Sigmoid colon (tissue), 7 donors: ENCODE measurements around the gene PHF13. TPM values are rescaled to one million over a fixed set of nuclear protein-coding genes. Genes with fewer than 3 reads are reported as not detected.

ENCODE experiments used
- DNase-seq: peaks from one replicate; pipeline ENCODE4 v3.0.0-alpha.2; 2019
- H3K27ac ChIP-seq, 4 donors: fragments of 200-600 bp; sonication (generic); one replicate each; pipeline ENCODE4 v1.5.1; 2016 to 2019; ENCODE audit warnings: mild to moderate bottlenecking in 1 of 4
- H3K27me3 ChIP-seq, 3 donors: fragments of 200-600 bp; sonication (generic); one replicate each; pipeline ENCODE4 v1.5.1; 2019; ENCODE audit warnings: mild to moderate bottlenecking in 1 of 3
- H3K36me3 ChIP-seq, 4 donors: fragments of 200-600 bp; sonication (generic); one replicate each; pipeline ENCODE4 v1.5.1; 2016 to 2019
- H3K4me1 ChIP-seq, 4 donors: fragments of 200-600 bp; sonication (generic); one replicate each; pipeline ENCODE4 v1.5.1; 2017 to 2019
- H3K4me3 ChIP-seq, 4 donors: fragments of 200-600 bp; sonication (generic); one replicate each; pipeline ENCODE4 v1.5.1; 2017 to 2019; ENCODE audit warnings: mild to moderate bottlenecking in 2 of 4, moderate library complexity in 1 of 4
- H3K9me3 ChIP-seq, 4 donors: fragments of 200-600 bp in 3 of 4; sonication (generic) in 3 of 4; one replicate each; pipeline versions ENCODE4 v1.5.1 to v1.6.1; 2013 to 2019
- EP300 ChIP-seq, 4 donors: sonication (generic); formaldehyde crosslinking; IDR thresholded peaks; one replicate each; pipeline ENCODE4 v1.6.1; 2017; ENCODE audit warnings: antibody characterized with exemption in 4 of 4
- POLR2A ChIP-seq, 2 donors: fragments of 450-650 bp; IDR thresholded peaks; one replicate each; pipeline ENCODE4 v1.6.1; 2016; ENCODE audit warnings: antibody characterized with exemption in 2 of 2, mild to moderate bottlenecking in 2 of 2, moderate library complexity in 2 of 2
- POLR2AphosphoS5 ChIP-seq, 4 donors: sonication (generic); formaldehyde crosslinking; IDR thresholded peaks; one replicate each; pipeline ENCODE4 v1.6.1; 2017; ENCODE audit warnings: antibody characterized with exemption in 4 of 4
- WGBS, 2 donors: extraction: QIAGEN DNeasy Blood & Tissue Kit; methylation state at CpG; one replicate each; pipeline ENCODE4 v1.1.7; 2013; 5-methylcytosine and 5-hydroxymethylcytosine counted together
- intact Hi-C: fragments of 100-400 bp; cut with DNase I; formaldehyde crosslinking; loops from one replicate; pipeline ENCODE4 v1.15.1; 2023
- polyA plus RNA-seq, 3 donors: library from polyadenylated mRNA; stranded (reverse); fragments of 200-250 nt; gene quantifications; one replicate each; pipeline ENCODE4 v1.2.3, GENCODE V29; 2013
- total RNA-seq, 4 donors: library from RNA; depleted of rRNA; stranded (reverse); fragments of >200 nt; gene quantifications; one replicate each; pipeline ENCODE4 v1.1.0, GENCODE V29; 2016
- TF ChIP-seq, protein P1 (sequence below), 4 experiments: fragments of 450-650 bp in 3 of 4; fragments of 200-600 bp in 1 of 4; IDR thresholded peaks; one replicate each; pipeline ENCODE4 v1.5.1; 2016 to 2019; ENCODE audit warnings: antibody characterized with exemption in 4 of 4, mild to moderate bottlenecking in 3 of 4, moderate library complexity in 2 of 4
- donor health status: healthy with polysubstance abuse.
- donor health status: Bipolar disorder and iron deficiency.
- donor health status: healthy.

The PHF13 gene
- total and polyA plus RNA-seq, 7 donors = 3.9 to 19.4 (median 12.5) TPM

DNA sequence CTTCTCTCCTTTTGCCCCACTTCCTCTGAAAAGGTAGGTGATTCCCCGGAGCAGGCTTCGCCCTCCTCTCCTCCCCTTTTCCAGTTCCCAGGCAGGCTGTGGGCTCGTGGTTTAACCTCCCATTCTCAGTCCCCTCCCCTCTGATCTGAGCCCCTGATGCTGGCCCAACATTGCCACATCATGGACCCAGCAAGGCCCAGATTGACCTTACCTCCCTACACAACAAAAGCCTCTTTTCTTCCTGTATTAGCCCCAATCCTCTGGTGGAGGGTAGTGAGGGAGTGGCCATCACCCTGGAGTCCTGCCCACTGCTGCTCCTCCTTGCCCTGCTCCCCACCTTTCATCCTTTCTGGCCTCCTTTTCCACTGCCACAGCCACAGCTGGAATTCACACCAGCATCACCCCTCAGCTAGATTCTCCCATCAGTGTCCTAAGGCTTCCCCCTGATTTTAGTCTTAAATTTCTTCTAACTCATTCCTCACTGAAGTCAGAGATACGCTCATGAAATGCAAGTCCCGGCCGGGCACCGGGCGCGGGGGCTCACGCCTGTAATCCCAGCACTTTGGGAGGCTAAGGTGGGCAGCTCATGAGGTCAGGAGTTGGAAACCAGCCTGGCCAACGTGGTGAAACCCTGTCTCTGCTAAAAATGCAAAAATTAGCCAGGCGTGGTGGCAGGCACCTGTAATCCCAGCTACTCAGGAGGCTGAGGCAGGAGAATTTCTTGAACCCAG, 40.7 kb upstream of the PHF13 start:
- 70 to 82% methylated on average over 12 of the region's 12 CpGs for WGBS, 2 donors
- intact Hi-C loops = no loop called here

DNA sequence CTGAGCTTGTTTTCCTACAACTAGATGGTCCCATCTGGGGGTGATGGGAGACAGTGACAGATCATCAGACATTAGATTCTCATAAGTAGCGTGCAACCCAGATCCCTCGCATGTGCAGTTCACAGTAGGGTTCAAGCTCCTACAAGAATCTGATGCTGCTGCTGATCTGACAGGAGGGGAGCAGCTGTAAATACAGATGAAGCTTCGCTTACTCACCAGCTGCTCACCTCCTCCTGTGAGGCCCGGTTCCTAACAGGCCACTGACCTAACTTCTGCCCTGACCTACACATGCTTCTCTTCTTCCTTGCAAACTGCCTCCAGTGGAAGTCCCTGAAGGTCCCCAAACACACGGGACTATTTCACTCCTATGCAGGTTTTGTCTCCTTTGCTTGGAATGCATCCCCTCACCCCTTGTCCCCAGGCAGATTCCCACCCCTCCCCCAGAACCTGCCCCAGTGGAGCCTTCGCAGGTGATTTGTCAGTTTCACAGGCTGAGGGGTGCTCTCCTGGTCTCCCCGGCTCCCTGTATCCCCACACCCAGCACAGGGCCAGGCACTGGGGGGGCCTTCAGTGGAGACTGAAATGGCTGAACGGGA, 39.4 kb upstream of the PHF13 start:
- intact Hi-C loops = no loop called here
- no peak for TF ChIP-seq POLR2AphosphoS5 (IDR thresholded peaks at IDR 0.05)
- TF ChIP-seq, protein P1, sequence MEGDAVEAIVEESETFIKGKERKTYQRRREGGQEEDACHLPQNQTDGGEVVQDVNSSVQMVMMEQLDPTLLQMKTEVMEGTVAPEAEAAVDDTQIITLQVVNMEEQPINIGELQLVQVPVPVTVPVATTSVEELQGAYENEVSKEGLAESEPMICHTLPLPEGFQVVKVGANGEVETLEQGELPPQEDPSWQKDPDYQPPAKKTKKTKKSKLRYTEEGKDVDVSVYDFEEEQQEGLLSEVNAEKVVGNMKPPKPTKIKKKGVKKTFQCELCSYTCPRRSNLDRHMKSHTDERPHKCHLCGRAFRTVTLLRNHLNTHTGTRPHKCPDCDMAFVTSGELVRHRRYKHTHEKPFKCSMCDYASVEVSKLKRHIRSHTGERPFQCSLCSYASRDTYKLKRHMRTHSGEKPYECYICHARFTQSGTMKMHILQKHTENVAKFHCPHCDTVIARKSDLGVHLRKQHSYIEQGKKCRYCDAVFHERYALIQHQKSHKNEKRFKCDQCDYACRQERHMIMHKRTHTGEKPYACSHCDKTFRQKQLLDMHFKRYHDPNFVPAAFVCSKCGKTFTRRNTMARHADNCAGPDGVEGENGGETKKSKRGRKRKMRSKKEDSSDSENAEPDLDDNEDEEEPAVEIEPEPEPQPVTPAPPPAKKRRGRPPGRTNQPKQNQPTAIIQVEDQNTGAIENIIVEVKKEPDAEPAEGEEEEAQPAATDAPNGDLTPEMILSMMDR (IDR thresholded peaks at IDR 0.05) = no peak
- 87 to 89% methylated on average over 8 of the region's 8 CpGs for WGBS, 2 donors
- no peaks in the 10 kb centered on the region for H3K27me3 ChIP-seq
- no peak overlapping the region for H3K27ac ChIP-seq
- no peak overlapping the region for H3K4me3 ChIP-seq
- peaks cover 0 to 5% (median 5%) of the 10 kb centered on the region in 4 donors for H3K4me1 ChIP-seq
- DNase-seq = no peak
- no peaks in the 10 kb centered on the region for H3K36me3 ChIP-seq
- no peaks in the 10 kb centered on the region for H3K9me3 ChIP-seq

More for the DNA sequence above, 40.7 kb upstream of the PHF13 start:
- Histone ChIP-seq H3K27me3 (no peaks in the 10 kb centered on the region), H3K36me3 (no peaks in the 10 kb centered on the region), H3K4me1 (no peaks in the 10 kb centered on the region), H3K4me3 (no peak overlapping the region), H3K27ac (no peak overlapping the region), H3K9me3 (no peaks in the 10 kb centered on the region)
- no peak for TF ChIP-seq POLR2AphosphoS5 (IDR thresholded peaks at IDR 0.05)
- TF ChIP-seq, protein P1 (IDR thresholded peaks at IDR 0.05) = no peak
- TF ChIP-seq POLR2A (IDR thresholded peaks at IDR 0.05) = no peak
- no peak for TF ChIP-seq EP300 (IDR thresholded peaks at IDR 0.05)
- no peak for DNase-seq

DNA sequence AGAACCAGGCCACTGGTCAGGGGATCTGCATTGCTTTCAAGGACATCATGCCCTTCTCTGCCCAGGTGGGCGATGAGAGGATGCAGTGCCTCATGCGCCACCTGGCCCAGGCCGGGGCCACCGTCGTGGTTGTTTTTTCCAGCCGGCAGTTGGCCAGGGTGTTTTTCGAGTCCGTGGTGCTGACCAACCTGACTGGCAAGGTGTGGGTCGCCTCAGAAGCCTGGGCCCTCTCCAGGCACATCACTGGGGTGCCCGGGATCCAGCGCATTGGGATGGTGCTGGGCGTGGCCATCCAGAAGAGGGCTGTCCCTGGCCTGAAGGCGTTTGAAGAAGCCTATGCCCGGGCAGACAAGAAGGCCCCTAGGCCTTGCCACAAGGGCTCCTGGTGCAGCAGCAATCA, 38.7 kb upstream of the PHF13 start:
- H3K9me3 ChIP-seq = no peaks in the 10 kb centered on the region
- no peaks in the 10 kb centered on the region for H3K27me3 ChIP-seq
- H3K36me3 ChIP-seq = no peaks in the 10 kb centered on the region
- intact Hi-C loops = no loop called here
- no peak overlapping the region for H3K4me3 ChIP-seq
- peaks cover 0 to 10% (median 9%) of the 10 kb centered on the region in 4 donors for H3K4me1 ChIP-seq
- no peak overlapping the region for H3K27ac ChIP-seq
- no peak for DNase-seq
- TF ChIP-seq POLR2AphosphoS5 (IDR thresholded peaks at IDR 0.05) (no peak), EP300 (IDR thresholded peaks at IDR 0.05) (no peak), POLR2A (IDR thresholded peaks at IDR 0.05) (no peak)
- TF ChIP-seq, protein P1 (IDR thresholded peaks at IDR 0.05) = no peak
- 82 to 91% methylated on average over 14 of the region's 14 CpGs for WGBS, 2 donors

DNA sequence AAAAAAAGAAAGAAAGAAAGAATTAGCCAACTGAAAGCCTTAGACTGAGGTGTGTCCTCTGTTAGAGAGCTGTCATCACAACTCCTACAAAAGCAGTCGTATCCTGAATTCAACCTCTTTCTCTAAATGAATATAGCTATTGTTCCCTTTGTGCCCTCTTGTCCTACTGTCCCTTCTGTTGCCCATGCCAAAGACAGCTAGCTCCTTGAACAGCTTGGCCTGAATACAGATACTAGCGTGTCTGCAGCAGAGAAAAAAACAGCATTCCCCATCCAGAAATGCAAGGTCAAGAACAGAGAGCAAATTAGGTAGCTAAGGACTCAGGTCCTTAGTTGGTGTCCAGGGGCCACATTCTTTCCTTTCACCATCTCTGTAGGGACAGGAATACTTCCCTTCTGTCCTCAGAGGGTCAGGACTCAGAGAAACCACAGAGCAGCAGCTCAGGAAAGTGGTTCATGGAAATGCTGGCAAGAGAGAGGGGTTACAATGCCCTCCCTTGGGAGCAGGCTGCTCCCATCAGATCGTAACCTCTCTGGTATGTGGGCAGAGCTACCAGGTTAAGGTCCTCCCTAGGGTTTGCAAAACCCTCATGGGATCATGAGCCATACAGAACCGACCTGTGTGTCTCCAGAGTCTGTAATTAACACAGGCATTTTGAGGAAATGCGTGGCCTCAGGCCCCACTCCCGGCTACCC, 35.6 kb upstream of the PHF13 start:
- H3K9me3 ChIP-seq = no peaks in the 10 kb centered on the region
- peaks cover 0 to 34% (median 29%) of the 10 kb centered on the region in 4 donors for H3K4me1 ChIP-seq
- no peak for DNase-seq
- H3K4me3 ChIP-seq = no peak overlapping the region
- intact Hi-C loops = no loop called here
- no peaks in the 10 kb centered on the region for H3K27me3 ChIP-seq
- no peaks in the 10 kb centered on the region for H3K36me3 ChIP-seq
- TF ChIP-seq, protein P1 (IDR thresholded peaks at IDR 0.05) = no peak
- TF ChIP-seq POLR2AphosphoS5 (IDR thresholded peaks at IDR 0.05) = no peak
- WGBS, 2 donors = 82 to 85% methylated on average over 6 of the region's 6 CpGs
- H3K27ac ChIP-seq = peak overlapping the region in 2 of 4 donors; percentile 95 to 97
